Activated naive CD4-positive, alpha-beta T cell (primary cell): Measurements from ENCODE around the gene GRAP2.
A peak's percentile ranks its signal among the peaks of the same experiment; 100 is the strongest.

Source experiments
- DNase-seq, 4 experiments: peaks; one replicate each; lab custom pipeline; 2025; lab: John Stamatoyannopoulos, UW

GRAP2 gene

GRCh38 chr22:39946126-39946502 lies 45.2 kb downstream of the GRAP2 start:
- DNase-seq = no peak

GRCh38 chr22:39946503-39947219 lies 45.8 kb downstream of the GRAP2 start:
- no peak for DNase-seq

- no peak for DNase-seq
Observed at GRCh38 chr22:39947220-39948216, 46.6 kb downstream of the GRAP2 start.

GRCh38 chr22:39949964-39950737 lies 49.3 kb downstream of the GRAP2 start:
- no peak for DNase-seq

- peak in 1 of 4 experiments; percentile 14 for DNase-seq
Observed at GRCh38 chr22:39951603-39952293, 50.9 kb downstream of the GRAP2 start.

GRCh38 chr22:39952347-39952746 lies 51.5 kb downstream of the GRAP2 start:
- DNase-seq = no peak

GRCh38 chr22:39953101-39953500 lies 52.2 kb downstream of the GRAP2 start:
- DNase-seq = no peak

GRCh38 chr22:39954584-39955055 lies 53.7 kb downstream of the GRAP2 start:
- no peak for DNase-seq

- no peak for DNase-seq
Observed at GRCh38 chr22:39955675-39956074, 54.8 kb downstream of the GRAP2 start.

GRCh38 chr22:39956932-39957664 lies 56.2 kb downstream of the GRAP2 start:
- DNase-seq = no peak

- no peak for DNase-seq
Observed at GRCh38 chr22:39958009-39958711, 57.3 kb downstream of the GRAP2 start.

- no peak for DNase-seq
Observed at GRCh38 chr22:39958949-39959639, 58.2 kb downstream of the GRAP2 start.

- DNase-seq = peak in 1 of 4 experiments; percentile 28
Observed at GRCh38 chr22:39959640-39960447, 59.0 kb downstream of the GRAP2 start, which contains the start of gene TMA7B. Gene TMA7B, plus strand, starts transcription at chr22:39960397. Its CDS starts 3,978 bp downstream, at chr22:39964375.

GRCh38 chr22:39960791-39961746 lies 60.2 kb downstream of the GRAP2 start:
- DNase-seq = no peak

GRCh38 chr22:39962071-39962470 lies 61.2 kb downstream of the GRAP2 start:
- no peak for DNase-seq

GRCh38 chr22:39965748-39966147 lies 64.9 kb downstream of the GRAP2 start:
- no peak for DNase-seq

- DNase-seq = no peak
Observed at GRCh38 chr22:39966470-39966869, 65.6 kb downstream of the GRAP2 start.
